ENCODE measurements around the gene POLR2C. TPM values are rescaled to one million over a fixed set of nuclear protein-coding genes. Genes with fewer than 3 reads are reported as not detected.
"Not testable (repeated sequence)": the region's sequence is repeated elsewhere in the genome, so short reads cannot be mapped to it uniquely, and the experiment has no call there.

Gene POLR2C
- total RNA-seq, 2 donors from 2014 or later: 99.6 to 182 TPM

- Histone ChIP-seq H3K36me3 (peaks cover 12 to 14% of the 10 kb centered on the region in 2 donors), H3K27me3 (replicated peaks; ENCODE audit: insufficient read depth) (no peaks in the 10 kb centered on the region), H3K4me3 (no peak overlapping the region), H3K4me1 (replicated peaks) (no peaks in the 10 kb centered on the region), H3K27ac (no peak overlapping the region), H3K9me3 (no peaks in the 10 kb centered on the region)
- TF ChIP-seq CTCF (IDR thresholded peaks at IDR 0.05) (no peak), POLR2A (IDR thresholded peaks at IDR 0.05) (no peak), POLR2AphosphoS5 (IDR thresholded peaks at IDR 0.05) (no peak)
- no peak for DNase-seq (ENCODE audit: low spot score)
- 83% methylated on average over 2 of the region's 2 CpGs for WGBS
- intact Hi-C loops (cut with DNase I): no loop called here
These were observed 28.5 kb upstream of the POLR2C start for GRCh38 chr16:57434003-57434402.

GRCh38 chr16:57435838-57436237 is 26.6 kb upstream of the POLR2C start:
- no peak overlapping the region for H3K4me3 ChIP-seq
- 72% methylated on average over 1 of the region's 1 CpG for WGBS
- no peak for DNase-seq (ENCODE audit: low spot score)
- intact Hi-C loops (cut with DNase I): no loop called here
- no peaks in the 10 kb centered on the region for H3K27me3 ChIP-seq (replicated peaks; ENCODE audit: insufficient read depth)
- TF ChIP-seq CTCF (IDR thresholded peaks at IDR 0.05): no peak
- TF ChIP-seq POLR2A (IDR thresholded peaks at IDR 0.05): no peak
- TF ChIP-seq POLR2AphosphoS5 (IDR thresholded peaks at IDR 0.05): no peak
- peaks cover 9 to 14% of the 10 kb centered on the region in 2 donors for H3K36me3 ChIP-seq
- no peaks in the 10 kb centered on the region for H3K4me1 ChIP-seq (replicated peaks)
- no peak overlapping the region for H3K27ac ChIP-seq
- no peaks in the 10 kb centered on the region for H3K9me3 ChIP-seq

- H3K9me3 ChIP-seq; H3K4me1 ChIP-seq (replicated peaks); H3K4me3 ChIP-seq; intact Hi-C loops (cut with DNase I); H3K27ac ChIP-seq; H3K27me3 ChIP-seq (replicated peaks; ENCODE audit: insufficient read depth); H3K36me3 ChIP-seq; DNase-seq (ENCODE audit: low spot score): not testable (repeated sequence)
- WGBS: 96% methylated on average over 8 of the region's 8 CpGs
These were observed 22.5 kb upstream of the POLR2C start for GRCh38 chr16:57439947-57440346.

GRCh38 chr16:57440551-57440950 is 21.9 kb upstream of the POLR2C start:
- WGBS: 96% methylated on average over 8 of the region's 8 CpGs
- H3K27me3 ChIP-seq (replicated peaks; ENCODE audit: insufficient read depth); intact Hi-C loops (cut with DNase I); H3K36me3 ChIP-seq; H3K4me1 ChIP-seq (replicated peaks); DNase-seq (ENCODE audit: low spot score); H3K27ac ChIP-seq; H3K9me3 ChIP-seq; H3K4me3 ChIP-seq: not testable (repeated sequence)

- intact Hi-C loops (cut with DNase I): no loop called here
- WGBS: 69% methylated on average over 3 of the region's 3 CpGs
These were observed 17.8 kb upstream of the POLR2C start for GRCh38 chr16:57444711-57445110.

More at GRCh38 chr16:57444711-57445110, 17.8 kb upstream of the POLR2C start:
- Histone ChIP-seq H3K9me3 (no peaks in the 10 kb centered on the region), H3K27ac (no peak overlapping the region), H3K4me3 (no peak overlapping the region), H3K27me3 (replicated peaks; ENCODE audit: insufficient read depth) (no peaks in the 10 kb centered on the region), H3K36me3 (no peaks in the 10 kb centered on the region), H3K4me1 (replicated peaks) (no peaks in the 10 kb centered on the region)
- no peak for DNase-seq (ENCODE audit: low spot score)
- TF ChIP-seq POLR2A (IDR thresholded peaks at IDR 0.05) (no peak), POLR2AphosphoS5 (IDR thresholded peaks at IDR 0.05) (no peak), CTCF (IDR thresholded peaks at IDR 0.05) (no peak)
